Ecto neural progenitor cell (in vitro differentiated cells): ENCODE data around the gene SHISA5.

Experiments
- DNase-seq: peaks from one replicate; pipeline ENCODE4 v3.0.0-alpha.2; 2018; ENCODE audit warnings: low spot score

SHISA5 gene

DNA sequence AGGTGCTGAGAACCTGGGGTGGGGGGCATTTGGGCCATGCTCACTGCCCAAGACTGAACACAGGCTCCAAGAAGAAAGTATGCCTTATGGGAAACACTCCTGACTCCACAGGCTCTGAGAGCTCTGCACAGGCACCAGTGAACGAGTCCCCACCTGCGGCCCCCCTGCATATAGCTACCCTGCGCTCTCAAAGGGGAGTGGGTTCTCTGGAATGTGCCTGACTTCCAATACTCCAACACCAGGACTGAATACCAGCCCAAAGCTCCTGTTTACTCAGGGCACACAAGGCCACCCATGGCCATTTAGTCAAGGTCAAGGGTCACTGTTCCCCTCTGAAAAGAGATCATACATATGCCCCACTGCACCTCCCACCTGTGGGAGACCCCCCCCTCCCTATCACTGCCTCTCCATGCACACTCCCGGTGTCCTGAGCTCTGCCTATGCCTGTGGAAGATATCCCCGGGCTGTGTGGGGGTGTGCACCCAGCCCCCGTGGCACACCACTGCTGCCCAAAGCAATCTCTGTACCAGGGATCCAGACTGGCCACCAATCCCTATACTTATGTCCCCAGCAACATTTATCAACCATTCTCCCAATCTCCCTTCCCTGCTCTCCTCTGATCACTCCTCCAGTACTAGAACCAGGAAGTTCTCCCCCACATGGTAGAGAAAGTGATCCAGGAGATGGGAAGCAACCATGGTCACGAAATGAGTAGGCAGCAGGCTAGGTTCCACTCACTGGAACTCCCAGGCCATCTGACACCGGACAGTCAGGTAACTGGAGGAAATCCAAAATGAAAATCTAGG, 72.5 kb downstream of the SHISA5 start:
- DNase-seq, result no peak

DNA sequence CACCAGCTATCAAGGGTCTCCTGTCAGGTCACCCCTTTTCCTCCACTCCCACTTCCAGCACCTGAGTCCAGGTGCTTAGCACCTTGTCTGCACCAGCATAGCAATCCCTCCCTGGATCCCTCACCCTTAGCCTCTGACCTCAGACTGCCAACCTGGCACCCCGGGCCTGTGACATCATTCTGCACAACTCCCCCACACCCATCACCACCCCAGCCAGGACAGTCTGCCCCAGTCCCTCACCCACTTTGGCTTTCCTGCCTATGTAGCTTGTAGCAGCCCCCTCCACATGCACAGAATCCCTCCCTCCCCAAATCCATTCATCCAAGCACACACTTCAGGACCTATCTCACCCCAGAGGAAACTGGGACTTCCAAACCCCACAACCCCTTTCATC, 73.3 kb downstream of the SHISA5 start:
- DNase-seq, result no peak

GRCh38 chr3:48429960-48430707, 73.8 kb downstream of the SHISA5 start, which contains the start of gene PLXNB1:
Gene PLXNB1 (minus strand): TSS chr3:48430086. CDS start chr3:48424611, 5,475 bp downstream.
- DNase-seq, result peak; percentile 81

DNA sequence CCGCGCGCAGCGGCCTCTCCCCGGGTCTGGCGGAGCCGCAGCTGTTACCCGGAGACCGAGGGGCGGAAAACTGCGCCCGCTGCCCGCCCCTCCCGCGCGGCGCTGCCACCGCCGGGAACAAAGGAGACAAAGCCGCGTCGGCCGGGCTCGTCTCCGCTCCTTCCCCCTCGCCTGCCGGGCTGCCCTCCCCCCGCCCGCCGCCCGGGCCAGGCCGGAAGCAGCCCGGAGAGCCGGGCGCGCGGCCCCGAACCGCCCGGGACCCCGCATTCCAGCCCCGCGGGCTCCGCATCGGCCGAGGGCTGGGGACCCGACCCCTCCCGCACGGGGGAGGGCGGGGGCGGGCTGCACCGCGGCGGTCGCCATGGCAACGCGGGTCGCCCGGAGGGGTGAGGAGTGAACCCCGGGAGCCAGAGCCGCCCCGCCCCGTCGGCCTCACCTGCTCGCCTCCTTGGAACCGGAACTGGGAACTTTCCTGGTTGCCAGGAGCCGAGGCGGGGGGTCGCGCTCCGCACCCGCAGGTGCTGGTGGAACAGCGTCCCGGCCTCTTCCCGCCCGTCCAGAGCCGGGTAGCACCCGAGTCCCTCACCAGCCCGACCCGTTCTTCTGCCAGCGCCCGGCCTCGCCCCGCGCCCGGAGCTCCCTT, 74.5 kb downstream of the SHISA5 start:
- DNase-seq, result peak; percentile 85

- peak; percentile 79 for DNase-seq
Measured at GRCh38 chr3:48428572-48429316, 75.2 kb downstream of the SHISA5 start.

DNA sequence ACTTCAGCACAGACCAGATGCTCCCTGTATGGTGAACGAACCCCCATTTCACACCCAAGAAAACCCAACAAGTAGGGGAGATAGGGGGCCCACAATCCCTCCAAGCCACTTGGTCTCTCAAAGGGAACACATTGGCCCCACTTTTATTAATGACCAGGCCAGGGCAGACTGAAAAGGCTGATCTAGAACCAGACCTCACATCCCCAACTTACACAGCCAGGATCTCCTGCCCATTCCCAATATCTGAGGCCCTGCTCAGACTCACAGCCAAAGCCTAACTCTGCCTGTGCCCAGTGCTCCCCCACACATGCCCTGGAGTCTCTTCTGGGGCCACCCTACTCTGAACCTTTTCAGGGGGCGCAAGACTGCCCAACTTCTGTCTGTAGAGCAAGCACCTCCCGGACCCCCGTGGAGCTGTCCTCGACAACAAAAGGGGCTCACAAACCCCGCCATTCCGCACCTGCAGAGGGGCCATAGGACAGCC, 75.8 kb downstream of the SHISA5 start:
- no peak for DNase-seq

DNA sequence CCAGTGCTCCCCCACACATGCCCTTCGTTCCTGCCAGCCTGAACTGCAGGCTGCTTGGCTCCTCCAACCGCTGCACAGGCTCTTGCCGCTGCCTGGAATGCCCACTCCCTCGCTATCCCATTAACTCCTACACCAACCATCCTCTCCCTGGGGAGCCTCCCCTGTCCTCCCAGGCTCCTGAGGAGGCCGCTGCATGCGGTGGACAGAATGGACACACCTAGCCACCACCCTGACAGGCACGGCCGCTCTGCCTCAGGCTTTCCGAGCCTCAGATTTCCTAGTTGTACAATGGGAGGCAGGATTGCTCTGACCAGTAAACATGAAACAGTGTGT, 76.4 kb downstream of the SHISA5 start:
- no peak for DNase-seq

DNA sequence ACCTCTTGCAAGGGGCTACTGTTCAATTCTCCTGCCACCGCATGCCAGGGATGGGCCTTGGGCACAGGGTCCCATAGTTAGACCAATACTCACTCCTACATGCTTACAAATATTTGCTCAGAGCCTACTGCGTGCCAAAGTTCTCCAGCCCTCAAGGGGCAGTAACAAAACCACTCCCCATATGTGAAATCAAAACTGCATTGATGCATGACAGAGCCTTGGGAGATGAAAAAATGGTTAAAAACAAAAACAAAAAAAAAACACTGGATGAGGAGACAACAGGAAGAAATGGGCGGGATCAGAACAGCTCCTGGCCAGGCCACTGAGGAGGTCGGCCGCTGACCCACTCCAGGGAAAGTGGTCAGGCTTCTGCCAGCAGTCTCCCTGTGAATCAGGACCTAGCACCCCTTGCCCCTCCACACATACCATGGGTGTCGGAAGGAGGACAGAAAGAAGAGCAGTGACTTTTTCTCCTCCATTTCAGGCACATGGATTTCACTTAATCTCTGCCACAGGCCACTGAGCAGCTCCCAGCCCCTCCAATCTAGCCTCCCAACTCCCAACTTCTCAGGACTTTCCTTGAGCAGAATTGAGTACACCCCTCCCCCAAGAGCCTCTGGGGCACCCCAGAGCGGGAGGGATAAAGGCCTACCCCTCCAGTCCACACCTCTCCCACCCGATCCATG, 76.9 kb downstream of the SHISA5 start:
- DNase-seq, result no peak

DNA sequence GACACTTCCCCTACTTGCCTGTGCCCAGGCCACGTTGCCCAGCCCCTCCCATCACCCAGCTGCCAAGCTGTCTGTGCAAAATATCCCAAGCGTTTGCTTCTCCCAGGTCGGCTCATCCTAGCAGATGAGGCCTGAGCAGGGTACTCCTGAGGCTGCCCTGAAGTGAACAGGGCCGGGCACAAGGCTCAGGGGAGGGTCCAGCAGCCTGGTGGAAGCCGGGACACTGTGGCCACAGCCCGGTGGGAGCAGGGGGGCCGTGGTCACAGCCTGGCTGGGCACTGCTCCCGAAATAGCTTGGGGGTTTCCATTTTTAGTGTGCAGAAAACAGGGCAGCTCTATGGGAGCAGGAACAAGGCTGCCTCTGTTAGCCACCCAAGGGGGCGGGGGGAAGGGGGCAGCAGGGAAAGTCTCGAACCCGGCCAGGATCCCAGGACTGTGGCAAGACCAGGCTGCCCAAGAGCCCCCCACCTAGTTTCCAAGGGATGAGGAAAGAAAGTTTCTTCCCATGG, 77.5 kb downstream of the SHISA5 start:
- no peak for DNase-seq

DNA sequence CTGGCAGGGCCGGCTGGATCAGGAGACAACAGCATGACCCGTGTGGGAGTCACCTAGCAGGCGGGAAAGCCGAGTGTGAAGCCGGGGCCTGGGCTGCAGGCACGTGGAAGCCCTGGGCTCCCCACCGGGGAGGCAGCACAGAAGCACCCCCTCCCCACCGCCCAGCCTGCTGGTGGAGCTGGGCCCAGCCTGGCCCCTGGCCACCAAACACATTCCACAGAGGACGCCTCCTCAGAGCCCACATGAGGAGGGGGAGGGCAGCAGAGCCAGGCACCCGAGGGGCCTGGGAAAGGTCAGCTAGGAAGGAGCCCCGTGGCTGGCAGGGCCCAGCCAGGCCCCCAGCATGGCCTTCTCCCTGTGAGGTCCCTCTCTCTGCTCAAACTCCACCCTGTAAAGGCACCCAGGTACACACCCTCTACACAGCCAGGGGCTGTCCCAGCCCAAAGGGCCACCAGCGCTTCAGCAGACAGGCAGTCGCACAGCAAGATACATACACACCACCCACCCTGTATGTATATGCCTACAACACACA, 78.6 kb downstream of the SHISA5 start:
- no peak for DNase-seq

DNA sequence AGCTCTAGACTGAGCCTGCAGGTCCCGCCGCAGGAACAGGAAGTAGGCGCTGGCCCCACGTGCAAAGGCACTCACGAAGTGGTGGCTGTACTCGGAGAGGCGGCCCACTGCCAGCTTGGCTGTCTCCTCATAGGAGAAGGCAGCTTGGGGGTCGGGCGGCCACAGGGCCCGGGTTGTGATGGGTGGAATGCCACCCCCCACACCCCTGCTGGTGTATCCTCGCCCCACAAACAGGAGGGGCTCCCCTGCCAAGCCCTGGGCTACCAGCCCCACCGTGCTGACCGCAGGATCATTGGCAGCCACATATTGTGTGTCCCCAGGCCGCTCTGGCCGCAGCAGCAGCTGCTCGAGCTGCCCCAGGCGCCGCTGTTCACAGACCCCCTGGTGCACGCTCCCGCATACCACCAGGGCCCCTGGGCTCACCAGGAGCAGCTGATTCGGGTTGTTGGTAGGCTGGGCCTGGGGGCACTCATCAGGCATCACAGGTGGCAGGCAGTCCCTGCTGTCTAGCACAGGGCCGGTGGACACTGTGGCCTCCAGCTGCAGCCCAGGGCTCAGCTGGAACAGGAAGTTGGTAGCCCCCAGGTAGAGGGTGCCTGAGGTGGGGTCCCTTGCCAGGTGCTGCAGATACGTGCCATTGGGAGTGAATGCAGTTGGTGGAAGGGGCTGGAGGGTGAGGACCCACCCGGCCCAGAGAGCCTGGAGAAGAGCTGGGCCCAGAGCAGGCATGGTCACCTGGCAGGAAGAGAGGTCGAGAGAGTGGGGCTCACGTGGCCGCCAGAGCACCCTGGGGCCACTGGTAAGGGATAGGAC, 79.9 kb downstream of the SHISA5 start:
- no peak for DNase-seq

GRCh38 chr3:48423241-48423882, 80.6 kb downstream of the SHISA5 start:
- DNase-seq, result no peak

- DNase-seq, result no peak
Measured at GRCh38 chr3:48422681-48423080, 81.3 kb downstream of the SHISA5 start.

GRCh38 chr3:48422272-48422671, 81.7 kb downstream of the SHISA5 start:
- no peak for DNase-seq

DNA sequence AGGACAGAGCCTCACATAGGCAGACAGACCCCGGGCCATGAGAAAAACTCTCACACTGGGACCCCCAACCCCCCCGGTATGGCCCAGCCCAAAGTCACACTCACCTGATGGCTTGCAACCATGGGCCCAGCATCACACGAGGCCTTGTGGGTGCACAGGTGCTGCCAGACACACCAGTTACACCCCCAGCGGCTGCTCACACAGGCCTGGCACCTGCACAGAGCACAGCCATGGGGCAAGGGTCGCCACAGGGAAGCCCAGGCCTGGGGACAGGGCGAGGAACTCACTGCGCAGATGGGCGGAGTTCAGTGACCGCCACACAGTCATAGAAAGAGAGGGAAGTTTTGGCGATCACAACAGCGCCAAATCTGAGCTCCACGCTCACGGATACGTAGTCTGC, 83.4 kb downstream of the SHISA5 start:
- no peak for DNase-seq

DNA sequence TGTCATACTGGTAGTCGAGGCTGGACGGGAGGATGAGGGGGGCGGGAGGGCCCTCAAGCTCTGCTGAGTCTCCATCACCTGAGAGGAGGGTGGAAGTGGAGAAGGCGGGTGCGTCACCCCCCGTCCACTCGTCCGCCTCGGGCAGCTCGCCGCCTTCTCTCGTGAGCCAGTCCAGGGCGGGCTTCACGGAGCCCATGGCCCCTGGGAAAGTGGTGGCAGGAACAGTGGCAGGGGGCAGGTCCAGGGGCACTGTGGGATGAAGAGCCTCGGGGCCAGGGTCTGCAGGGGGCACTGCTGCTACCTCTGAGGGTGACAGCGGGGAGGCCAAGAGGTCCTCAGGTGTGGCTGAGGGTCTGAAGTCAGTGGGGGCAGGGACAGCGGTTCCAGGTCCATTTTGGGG, 84.4 kb downstream of the SHISA5 start:
- DNase-seq, result no peak

- no peak for DNase-seq
Measured at GRCh38 chr3:48419149-48419548, 84.8 kb downstream of the SHISA5 start.

DNA sequence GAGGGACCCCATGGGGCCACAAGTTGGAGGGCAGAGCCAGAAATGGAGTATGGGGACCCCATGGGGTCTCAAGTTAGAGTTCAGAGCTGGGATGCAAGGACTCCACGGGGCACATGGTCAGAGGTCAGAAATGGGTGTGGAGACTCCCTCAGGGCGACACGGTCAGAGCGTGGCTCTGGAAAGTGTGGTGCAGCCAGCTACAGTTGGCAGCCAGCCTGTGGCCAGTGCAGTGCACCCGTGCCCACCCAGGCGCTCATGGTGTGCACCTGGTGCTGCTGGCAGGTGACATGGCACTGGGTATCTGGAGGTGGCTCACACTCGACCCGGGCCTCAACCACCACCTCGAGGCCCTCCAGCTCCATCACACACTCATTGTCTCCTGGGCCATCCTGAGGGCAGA, 85.3 kb downstream of the SHISA5 start:
- DNase-seq, result no peak

- no peak for DNase-seq
Measured at GRCh38 chr3:48418140-48418539, 85.8 kb downstream of the SHISA5 start.
